CD4-positive, alpha-beta T cell (primary cell): ENCODE measurements around the gene MARCHF9. TPM values are rescaled to one million over a fixed set of nuclear protein-coding genes. Genes with fewer than 3 reads are reported as not detected.

Source experiments
- ATAC-seq: fragments of 200-7000 bp; cut with Tn5 transposase; one replicate; pipeline ENCODE4 v1.10.0; 2022; ENCODE audit warnings: mild to moderate bottlenecking; ENCODE audit not compliant: poor library complexity
- CTCF ChIA-PET: fragments of 350-600 bp; sonication (Branson Sonifier 250); formaldehyde crosslinking; loops from one replicate; lab custom pipeline; 2021; ENCODE audit warnings: antibody characterized with exemption, inconsistent platforms; lab: Charles Lee
- POLR2A ChIA-PET: fragments of 350-600 bp; sonication (Branson Sonifier 250); formaldehyde crosslinking; loops from one replicate; lab custom pipeline; 2021; ENCODE audit warnings: antibody characterized with exemption, inconsistent platforms; lab: Charles Lee
- DNase-seq, 14 experiments: peaks; one replicate each; pipeline ENCODE4 v3.0.0-alpha.2; 2013 to 2020; ENCODE audit warnings: mixed read lengths in 2 of 14
- H3K27ac ChIP-seq, 2 donors: one replicate each; pipeline versions ENCODE4 v1.5.1 to v1.7.0; 2013; ENCODE audit warnings: low read length in 2 of 2, low read depth in 1 of 2, mild to moderate bottlenecking in 1 of 2
- H3K27me3 ChIP-seq, 2 experiments: 1 replicate in 1 of 2; 2 replicates in 1 of 2; pipeline versions ENCODE4 v1.6.1 to v1.7.0; 2013; ENCODE audit warnings: low read length in 2 of 2, control low read depth in 1 of 2, mild to moderate bottlenecking in 1 of 2, moderate library complexity in 1 of 2; ENCODE audit not compliant: insufficient read depth in 2 of 2, control insufficient read depth in 1 of 2
- H3K36me3 ChIP-seq: one replicate; pipeline ENCODE4 v1.6.1; 2013; ENCODE audit warnings: low read length, control low read depth; ENCODE audit not compliant: insufficient read depth
- H3K4me1 ChIP-seq: one replicate; pipeline ENCODE4 v1.6.1; 2013; ENCODE audit warnings: low read length, control low read depth; ENCODE audit not compliant: insufficient read depth
- H3K4me3 ChIP-seq: one replicate; pipeline ENCODE4 v1.5.1; 2013; ENCODE audit warnings: mild to moderate bottlenecking, low read length, moderate library complexity
- H3K9me3 ChIP-seq, 2 experiments: 1 replicate in 1 of 2; 2 replicates in 1 of 2; pipeline versions ENCODE4 v1.6.1 to v1.7.0; 2013; ENCODE audit warnings: low read length in 2 of 2, mild to moderate bottlenecking in 2 of 2, control low read depth in 1 of 2, moderate library complexity in 1 of 2; ENCODE audit not compliant: control insufficient read depth in 1 of 2, insufficient read depth in 1 of 2
- H3K27ac Mint-ChIP-seq: one replicate; pipeline ENCODE4 v1.8.0; 2020; ENCODE audit warnings: mixed read lengths
- H3K27me3 Mint-ChIP-seq: one replicate; pipeline ENCODE4 v1.8.0; 2021; ENCODE audit warnings: mixed read lengths
- H3K36me3 Mint-ChIP-seq: one replicate; pipeline ENCODE4 v1.8.0; 2021; ENCODE audit warnings: low read depth, mixed read lengths
- H3K4me1 Mint-ChIP-seq: one replicate; pipeline ENCODE4 v1.8.0; 2021; ENCODE audit warnings: low read depth, mixed read lengths
- H3K4me3 Mint-ChIP-seq: one replicate; pipeline ENCODE4 v1.8.0; 2020; ENCODE audit warnings: mild to moderate bottlenecking, mixed read lengths
- H3K9me3 Mint-ChIP-seq: one replicate; pipeline ENCODE4 v1.8.0; 2020; ENCODE audit warnings: mixed read lengths
- intact Hi-C, 2 experiments: fragments of 100-400 bp; cut with DNase I in 1 of 2; cut with micrococcal nuclease in 1 of 2; formaldehyde crosslinking; loops; one replicate each; pipeline versions ENCODE4 v1.15.1 to v1.9.0; 2023 to 2025; cut with DNase I, micrococcal nuclease
- total RNA-seq, 174 experiments: library from RNA in 2 of 174; stranded (reverse) in 2 of 174; gene quantifications; one replicate each; pipeline ENCODE4 v1.2.3 and lab custom pipeline; 2021 to 2026
- TF ChIP-seq, protein P1 (sequence below): fragments of 200-600 bp; IDR thresholded peaks from one replicate; pipeline ENCODE4 v1.8.0; 2022; ENCODE audit warnings: antibody characterized with exemption, mild to moderate bottlenecking

Gene MARCHF9
- total RNA-seq, 2 experiments from 2014 or later = 39.9 to 40.8 TPM

DNA sequence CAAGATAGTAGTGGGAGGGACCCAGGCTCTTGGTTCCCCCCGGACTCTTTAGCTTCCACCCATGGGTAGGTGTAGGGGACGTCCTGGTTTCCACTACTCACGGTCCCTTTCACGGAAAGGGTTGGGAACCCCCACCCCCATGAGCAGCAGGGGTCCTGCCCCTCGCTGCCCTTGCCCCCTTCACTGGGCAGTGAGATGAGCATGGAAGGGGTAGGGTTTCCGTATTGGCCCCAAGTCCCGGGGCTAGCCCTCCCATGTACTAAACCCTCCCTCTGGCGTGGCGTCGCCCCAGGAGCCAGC is 29.1 kb upstream of the MARCHF9 start:
- no peak overlapping the region for H3K4me3 ChIP-seq
- Mint-ChIP-seq H3K36me3 (peaks cover 73% of the 10 kb centered on the region), H3K9me3 (no peaks in the 10 kb centered on the region), H3K4me3 (no peak overlapping the region), H3K4me1 (peaks cover 21% of the 10 kb centered on the region), H3K27me3 (no peaks in the 10 kb centered on the region), H3K27ac (peak overlapping the region; percentile 17)
- peaks cover 49% of the 10 kb centered on the region for H3K36me3 ChIP-seq
- no peak overlapping the region for H3K27ac ChIP-seq
- intact Hi-C loops = no loop called here
- TF ChIP-seq, protein P1, sequence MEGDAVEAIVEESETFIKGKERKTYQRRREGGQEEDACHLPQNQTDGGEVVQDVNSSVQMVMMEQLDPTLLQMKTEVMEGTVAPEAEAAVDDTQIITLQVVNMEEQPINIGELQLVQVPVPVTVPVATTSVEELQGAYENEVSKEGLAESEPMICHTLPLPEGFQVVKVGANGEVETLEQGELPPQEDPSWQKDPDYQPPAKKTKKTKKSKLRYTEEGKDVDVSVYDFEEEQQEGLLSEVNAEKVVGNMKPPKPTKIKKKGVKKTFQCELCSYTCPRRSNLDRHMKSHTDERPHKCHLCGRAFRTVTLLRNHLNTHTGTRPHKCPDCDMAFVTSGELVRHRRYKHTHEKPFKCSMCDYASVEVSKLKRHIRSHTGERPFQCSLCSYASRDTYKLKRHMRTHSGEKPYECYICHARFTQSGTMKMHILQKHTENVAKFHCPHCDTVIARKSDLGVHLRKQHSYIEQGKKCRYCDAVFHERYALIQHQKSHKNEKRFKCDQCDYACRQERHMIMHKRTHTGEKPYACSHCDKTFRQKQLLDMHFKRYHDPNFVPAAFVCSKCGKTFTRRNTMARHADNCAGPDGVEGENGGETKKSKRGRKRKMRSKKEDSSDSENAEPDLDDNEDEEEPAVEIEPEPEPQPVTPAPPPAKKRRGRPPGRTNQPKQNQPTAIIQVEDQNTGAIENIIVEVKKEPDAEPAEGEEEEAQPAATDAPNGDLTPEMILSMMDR = no peak
- POLR2A ChIA-PET = interaction anchor here (0.9 kb wide), 1 partner anchor 11 kb away, joined by 3 read pairs; no protein-coding TSS in a partner anchor
- ATAC-seq (no peak), DNase-seq (no peak)
- CTCF ChIA-PET = no interaction called here
- peaks cover 0 to 12% of the 10 kb centered on the region in 2 experiments for H3K9me3 ChIP-seq
- no peaks in the 10 kb centered on the region for H3K27me3 ChIP-seq
- H3K4me1 ChIP-seq = peaks cover 10% of the 10 kb centered on the region

- Mint-ChIP-seq H3K4me3 (no peak overlapping the region), H3K27me3 (no peaks in the 10 kb centered on the region), H3K27ac (peak overlapping the region; percentile 17), H3K36me3 (peaks cover 73% of the 10 kb centered on the region), H3K4me1 (peaks cover 21% of the 10 kb centered on the region), H3K9me3 (no peaks in the 10 kb centered on the region)
- peaks cover 51% of the 10 kb centered on the region for H3K36me3 ChIP-seq
- peaks cover 10% of the 10 kb centered on the region for H3K4me1 ChIP-seq
- peaks cover 0 to 12% of the 10 kb centered on the region in 2 experiments for H3K9me3 ChIP-seq
- H3K4me3 ChIP-seq = no peak overlapping the region
- TF ChIP-seq, protein P1 = no peak
- intact Hi-C loops = no loop called here
- no peaks in the 10 kb centered on the region for H3K27me3 ChIP-seq
- no peak overlapping the region for H3K27ac ChIP-seq
- DNase-seq (peak in 6 of 14 experiments; percentile 28 to 61 (median 37)), ATAC-seq (no peak)
- CTCF ChIA-PET = no interaction called here
- POLR2A ChIA-PET = interaction anchor here (0.9 kb wide), 2 partner anchors 11 to 15 kb away, joined by 3 read pairs; no protein-coding TSS in a partner anchor
Measured at GRCh38 chr12:57726151-57726883, 28.6 kb upstream of the MARCHF9 start.

DNA sequence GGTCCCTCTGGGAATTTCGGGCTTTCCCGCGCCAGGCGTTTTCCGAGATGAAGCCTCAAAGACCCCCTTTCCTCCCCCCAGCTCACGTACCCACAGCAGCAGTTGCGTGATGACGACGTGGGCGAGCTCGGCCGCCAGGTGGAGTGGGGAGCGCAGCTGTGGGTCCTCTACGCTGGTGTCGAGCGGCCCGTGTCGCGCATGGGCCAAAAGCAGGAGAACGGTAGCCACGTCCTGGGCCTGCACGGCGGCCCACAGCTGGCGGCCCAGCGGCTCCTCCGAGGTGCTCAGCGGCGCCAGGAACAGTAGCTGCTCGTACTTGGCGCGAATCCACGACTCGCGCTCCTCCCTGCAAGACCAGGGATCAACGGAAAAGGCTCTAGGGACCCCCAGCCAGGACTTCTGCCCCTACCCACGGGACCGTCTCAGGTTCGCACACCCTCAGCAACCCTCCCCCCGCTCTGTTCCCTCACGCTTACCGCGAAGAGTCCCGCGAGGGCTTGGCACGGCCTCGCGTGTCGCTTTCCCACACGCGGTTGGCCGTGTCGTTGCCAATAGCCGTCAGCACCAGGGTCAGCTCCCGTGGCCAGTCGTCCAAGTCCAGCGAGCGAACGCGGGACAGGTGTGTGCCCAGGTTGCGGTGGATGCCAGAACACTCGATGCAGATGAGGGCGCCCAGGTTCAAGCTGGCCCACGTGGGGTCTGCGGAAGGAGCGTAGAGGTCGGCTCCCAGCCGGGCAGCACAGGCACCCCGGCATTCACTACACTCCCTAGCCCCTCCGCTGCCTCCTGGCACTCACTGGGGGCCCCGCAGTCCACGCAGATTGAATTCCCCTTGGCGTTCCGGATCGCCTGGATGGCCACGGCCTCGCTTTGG is 27.8 kb upstream of the MARCHF9 start:
- no peak overlapping the region for H3K27ac Mint-ChIP-seq
- no peak overlapping the region for H3K27ac ChIP-seq
- CTCF ChIA-PET = no interaction called here
- H3K4me3 Mint-ChIP-seq = no peak overlapping the region
- TF ChIP-seq, protein P1 = no peak
- peaks cover 73% of the 10 kb centered on the region for H3K36me3 Mint-ChIP-seq
- no peaks in the 10 kb centered on the region for H3K27me3 ChIP-seq
- ATAC-seq (no peak), DNase-seq (peak in 2 of 14 experiments; percentile 29 to 31)
- no peaks in the 10 kb centered on the region for H3K27me3 Mint-ChIP-seq
- peaks cover 10% of the 10 kb centered on the region for H3K4me1 ChIP-seq
- peaks cover 0 to 12% of the 10 kb centered on the region in 2 experiments for H3K9me3 ChIP-seq
- POLR2A ChIA-PET = interaction anchor here (0.9 kb wide), 1 partner anchor 14 kb away, joined by 3 read pairs; no protein-coding TSS in a partner anchor
- peaks cover 21% of the 10 kb centered on the region for H3K4me1 Mint-ChIP-seq
- H3K9me3 Mint-ChIP-seq = no peaks in the 10 kb centered on the region
- intact Hi-C loops = no loop called here
- no peak overlapping the region for H3K4me3 ChIP-seq
- peaks cover 59% of the 10 kb centered on the region for H3K36me3 ChIP-seq
